Endothelial cell of umbilical vein (primary cell): ENCODE results near the gene S100A1. TPM values are rescaled to one million over a fixed set of nuclear protein-coding genes. Genes with fewer than 3 reads are reported as not detected.

Experiments
- BruUV-seq: library from RNA; stranded (reverse); fragments of 400-500 nt; replicated peaks from 2 replicates; lab custom pipeline; 2021; lab: Mats Ljungman, UMichigan
- CTCF ChIA-PET: fragments of 300-600, 350-600 bp; sonication (Branson Sonifier 250); formaldehyde crosslinking; loops from one replicate; lab custom pipeline; 2021; ENCODE audit warnings: antibody characterized with exemption, inconsistent platforms; lab: Charles Lee
- POLR2A ChIA-PET: fragments of 300-600, 350-600 bp; sonication (Branson Sonifier 250); formaldehyde crosslinking; loops from one replicate; lab custom pipeline; 2021; ENCODE audit warnings: antibody characterized with exemption, inconsistent platforms; lab: Charles Lee
- DNase-seq: peaks from one replicate; pipeline ENCODE4 v3.0.0-alpha.2; 2011; ENCODE audit warnings: low read depth, low spot score
- FAIRE-seq: peaks from 2 replicates; lab custom pipeline; 2011; peaks lifted over from hg19 to GRCh38; lab: Jason Lieb, UNC
- H2AFZ ChIP-seq: 2 replicates; pipeline ENCODE4 v1.6.0; 2012; ENCODE audit warnings: low read depth, low read length, control low read depth, inconsistent platforms
- H3K27ac ChIP-seq: 2 replicates; pipeline ENCODE4 v1.5.1; 2011; ENCODE audit warnings: low read depth, mild to moderate bottlenecking, control low read depth, low read length, moderate library complexity; ENCODE audit not compliant: insufficient read depth
- H3K27me3 ChIP-seq, 2 experiments: 2 replicates each; pipeline versions ENCODE4 v1.6.0 to v1.6.1; 2011; ENCODE audit warnings: low read length in 2 of 2, mixed read lengths in 1 of 2; ENCODE audit not compliant: control insufficient read depth in 2 of 2, insufficient read depth in 2 of 2
- H3K36me3 ChIP-seq, 2 experiments: 2 replicates in 1 of 2; 3 replicates in 1 of 2; pipeline ENCODE4 v1.5.1; 2011; ENCODE audit warnings: low read length in 2 of 2, mild to moderate bottlenecking in 1 of 2, moderate library complexity in 1 of 2; ENCODE audit not compliant: control insufficient read depth in 2 of 2, insufficient read depth in 2 of 2; ENCODE audit errors: extremely low read depth in 1 of 2
- H3K4me1 ChIP-seq: 3 replicates; pipeline ENCODE4 v1.5.1; 2011; ENCODE audit warnings: mild to moderate bottlenecking, low read length; ENCODE audit not compliant: control insufficient read depth, insufficient read depth; ENCODE audit errors: extremely low read depth
- H3K4me2 ChIP-seq: 2 replicates; pipeline ENCODE4 v1.6.1; 2011; ENCODE audit warnings: low read length, control low read depth, mixed read lengths; ENCODE audit not compliant: insufficient read depth
- H3K4me3 ChIP-seq, 3 experiments: fragments of 200-600 bp in 1 of 3; sonication (generic), shearing (Covaris generic) in 1 of 3; replicated peaks in 1 of 3; 2 replicates each; pipeline ENCODE4 v1.5.1; 2011 to 2016; ENCODE audit warnings: control low read depth in 3 of 3, low read length in 3 of 3, mild to moderate bottlenecking in 2 of 3, inconsistent platforms in 1 of 3, low read depth in 1 of 3, moderate library complexity in 1 of 3; ENCODE audit not compliant: insufficient read depth in 1 of 3
- H3K79me2 ChIP-seq: 2 replicates; pipeline ENCODE4 v1.6.0; 2012; ENCODE audit warnings: low read length, inconsistent platforms; ENCODE audit not compliant: control insufficient read depth, insufficient read depth
- H3K9ac ChIP-seq: replicated peaks from 2 replicates; pipeline ENCODE3; 2011; ENCODE audit warnings: low read length, control low read depth; ENCODE audit not compliant: insufficient read depth; ENCODE audit errors: extremely low read depth
- H3K9me1 ChIP-seq: replicated peaks from 3 replicates; pipeline ENCODE4 v1.6.0; 2011; ENCODE audit warnings: mild to moderate bottlenecking, low read length; ENCODE audit not compliant: control insufficient read depth, insufficient read depth; ENCODE audit errors: extremely low read depth
- H3K9me3 ChIP-seq: replicated peaks from 2 replicates; pipeline ENCODE4 v1.5.1; 2012; ENCODE audit warnings: low read length, inconsistent platforms; ENCODE audit not compliant: control insufficient read depth, insufficient read depth
- H4K20me1 ChIP-seq: replicated peaks from 2 replicates; pipeline ENCODE3; 2011; ENCODE audit warnings: mild to moderate bottlenecking, low read length; ENCODE audit not compliant: control insufficient read depth, insufficient read depth; ENCODE audit errors: extremely low read depth
- EZH2 ChIP-seq: IDR thresholded peaks from 2 replicates; pipeline ENCODE4 v1.6.1; 2012; ENCODE audit warnings: borderline replicate concordance, low read depth, mild to moderate bottlenecking, moderate library complexity, low read length, inconsistent platforms; ENCODE audit not compliant: severe bottlenecking
- FOS ChIP-seq: IDR thresholded peaks from 2 replicates; pipeline ENCODE4 v1.6.1; 2011; ENCODE audit warnings: mild to moderate bottlenecking, low read length, moderate library complexity, borderline replicate concordance; ENCODE audit not compliant: insufficient read depth
- GATA2 ChIP-seq: IDR thresholded peaks from 2 replicates; pipeline ENCODE4 v1.7.0; 2011; ENCODE audit warnings: low read depth, mild to moderate bottlenecking, moderate library complexity, mixed read lengths, low read length; ENCODE audit not compliant: insufficient read length, insufficient read depth
- JUN ChIP-seq: IDR thresholded peaks from 2 replicates; pipeline ENCODE4 v1.6.1; 2011; ENCODE audit warnings: borderline replicate concordance, low read depth; ENCODE audit not compliant: insufficient read length, insufficient read depth
- MYC ChIP-seq: IDR thresholded peaks from one replicate; pipeline ENCODE4 v1.6.1; 2011; ENCODE audit warnings: mild to moderate bottlenecking, low read depth, low read length
- POLR2A ChIP-seq: IDR thresholded peaks from 2 replicates; pipeline ENCODE4 v1.6.1; 2012; ENCODE audit warnings: low read depth, mild to moderate bottlenecking, control low read depth, low read length
- POLR2AphosphoS5 ChIP-seq: IDR thresholded peaks from 2 replicates; pipeline ENCODE4 v1.6.1; 2012; ENCODE audit warnings: low read depth, mild to moderate bottlenecking, control low read depth, low read length, moderate library complexity; ENCODE audit not compliant: insufficient read depth
- dilution Hi-C: fragments of 300-500 bp; cut with MboI; formaldehyde crosslinking; loops from one replicate; pipeline ENCODE4 v1.15.0; 2019; ENCODE audit warnings: low sequenced_read_pairs; ENCODE audit not compliant: extremely low pct_ligation_motif_present
- intact Hi-C: fragments of 100-400 bp; cut with micrococcal nuclease; formaldehyde crosslinking; loops from one replicate; pipeline ENCODE4 v1.10.0; 2022
- polyA plus RNA-seq, 4 experiments: library from polyadenylated mRNA; depleted of rRNA in 3 of 4; stranded (reverse) in 3 of 4; unstranded in 1 of 4; fragments of >200 nt; gene quantifications; 2 replicates each; pipeline versions ENCODE4 v1.2.1 to v1.2.3, GENCODE V29; 2011 to 2012; ENCODE audit warnings: missing spikeins in 1 of 4
- total RNA-seq: library from RNA; stranded (reverse); gene quantifications from 2 replicates; pipeline ENCODE4 v1.2.3, GENCODE V29; 2021
- TF ChIP-seq, protein P1 (sequence below): IDR thresholded peaks from 2 replicates; pipeline ENCODE4 v1.6.1; 2011; ENCODE audit not compliant: insufficient read depth, insufficient read length
- TF ChIP-seq, protein P2 (sequence below), 2 donors: IDR thresholded peaks; 1 replicate in 1 of 2; 2 replicates in 1 of 2; pipeline ENCODE4 v1.5.1; 2011; ENCODE audit warnings: low read length in 2 of 2, mild to moderate bottlenecking in 2 of 2, moderate library complexity in 2 of 2, control low read depth in 1 of 2, inconsistent platforms in 1 of 2, low read depth in 1 of 2; ENCODE audit not compliant: insufficient read depth in 1 of 2; ENCODE audit errors: extremely low read depth in 1 of 2

S100A1 gene
- total and polyA plus RNA-seq, 2 donors (not counting 3 experiments of a cell fraction or from before 2014, with no cell fraction given), result not detected

DNA sequence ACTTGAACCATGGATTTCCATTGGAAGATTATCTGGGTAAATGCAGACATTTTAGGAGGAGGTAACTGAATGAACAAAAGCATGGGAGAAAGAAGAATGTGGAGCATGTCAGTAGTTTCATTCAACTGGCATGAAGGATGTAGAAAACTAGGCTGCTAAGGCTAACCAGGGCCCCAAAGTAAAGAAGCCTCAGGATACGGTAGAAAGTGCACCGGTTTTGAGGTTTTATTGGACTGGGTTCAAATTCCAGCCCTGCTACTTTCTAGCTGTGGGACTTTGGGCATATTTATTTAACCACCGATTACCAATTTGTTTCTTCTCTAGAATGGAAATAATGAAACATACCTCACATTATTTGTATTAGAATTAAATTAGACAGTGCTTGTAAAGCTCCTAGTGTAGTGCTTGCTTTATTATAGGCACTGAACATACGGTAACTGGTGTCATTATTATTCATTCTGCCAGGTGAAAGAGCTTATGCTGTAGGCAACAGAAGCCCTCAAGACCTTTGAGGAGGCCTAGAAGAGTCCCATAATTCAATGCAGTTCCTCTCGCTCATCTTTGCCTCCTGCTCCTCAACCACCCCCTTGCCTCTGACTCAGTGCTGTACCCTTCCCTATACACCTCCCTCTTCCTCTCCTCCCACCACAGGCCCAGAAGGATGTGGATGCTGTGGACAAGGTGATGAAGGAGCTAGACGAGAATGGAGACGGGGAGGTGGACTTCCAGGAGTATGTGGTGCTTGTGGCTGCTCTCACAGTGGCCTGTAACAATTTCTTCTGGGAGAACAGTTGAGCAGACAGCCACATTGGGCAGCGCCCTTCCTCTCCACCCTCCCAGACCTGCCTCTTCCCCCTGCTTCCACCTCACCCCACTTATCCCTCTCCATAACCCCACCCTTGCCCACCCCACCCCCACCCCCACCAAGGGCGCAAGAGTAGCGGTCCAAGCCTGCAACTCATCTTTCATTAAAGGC, 3.1 kb downstream of the S100A1 start:
- POLR2A ChIA-PET, result interaction anchor here (0.6 kb wide), 2 partner anchors 25 to 134 kb away, joined by 4 to 6 read pairs; no protein-coding TSS in a partner anchor
- CTCF ChIA-PET, result interaction anchor here (1.0 to 7.8 kb wide), 3 partner anchors 16 to 60 kb away, joined by 4 to 145 read pairs (median 4); partner anchors contain the start of gene S100A14
- TF ChIP-seq, protein P1, sequence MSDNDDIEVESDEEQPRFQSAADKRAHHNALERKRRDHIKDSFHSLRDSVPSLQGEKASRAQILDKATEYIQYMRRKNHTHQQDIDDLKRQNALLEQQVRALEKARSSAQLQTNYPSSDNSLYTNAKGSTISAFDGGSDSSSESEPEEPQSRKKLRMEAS, result no peak
- TF ChIP-seq POLR2AphosphoS5, result no peak
- no peak for TF ChIP-seq JUN
- TF ChIP-seq GATA2, result no peak
- TF ChIP-seq, protein P2, sequence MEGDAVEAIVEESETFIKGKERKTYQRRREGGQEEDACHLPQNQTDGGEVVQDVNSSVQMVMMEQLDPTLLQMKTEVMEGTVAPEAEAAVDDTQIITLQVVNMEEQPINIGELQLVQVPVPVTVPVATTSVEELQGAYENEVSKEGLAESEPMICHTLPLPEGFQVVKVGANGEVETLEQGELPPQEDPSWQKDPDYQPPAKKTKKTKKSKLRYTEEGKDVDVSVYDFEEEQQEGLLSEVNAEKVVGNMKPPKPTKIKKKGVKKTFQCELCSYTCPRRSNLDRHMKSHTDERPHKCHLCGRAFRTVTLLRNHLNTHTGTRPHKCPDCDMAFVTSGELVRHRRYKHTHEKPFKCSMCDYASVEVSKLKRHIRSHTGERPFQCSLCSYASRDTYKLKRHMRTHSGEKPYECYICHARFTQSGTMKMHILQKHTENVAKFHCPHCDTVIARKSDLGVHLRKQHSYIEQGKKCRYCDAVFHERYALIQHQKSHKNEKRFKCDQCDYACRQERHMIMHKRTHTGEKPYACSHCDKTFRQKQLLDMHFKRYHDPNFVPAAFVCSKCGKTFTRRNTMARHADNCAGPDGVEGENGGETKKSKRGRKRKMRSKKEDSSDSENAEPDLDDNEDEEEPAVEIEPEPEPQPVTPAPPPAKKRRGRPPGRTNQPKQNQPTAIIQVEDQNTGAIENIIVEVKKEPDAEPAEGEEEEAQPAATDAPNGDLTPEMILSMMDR (IDR thresholded peaks at IDR 0.05; ENCODE audit: extremely low read depth in 1 of 2, insufficient read depth in 1 of 2, low read depth in 1 of 2, low read length in 2 of 2), result no peak
- no peak for TF ChIP-seq MYC
- no peak for TF ChIP-seq POLR2A
- TF ChIP-seq FOS, result no peak
- no peak for TF ChIP-seq EZH2
- FAIRE-seq, result no peak
- no peak for DNase-seq
- no peaks in the 10 kb centered on the region for H3K27me3 ChIP-seq
- H3K9me1 ChIP-seq, result no peaks in the 10 kb centered on the region
- intact Hi-C loops, result loop anchor here (5.0 kb wide), 1 partner anchor 41 kb away; the partner anchor contains the start of gene ILF2
- H3K27ac ChIP-seq, result no peak overlapping the region
- H3K9me3 ChIP-seq, result no peaks in the 10 kb centered on the region
- H3K79me2 ChIP-seq, result peaks cover 27% of the 10 kb centered on the region
- H3K4me2 ChIP-seq, result no peak overlapping the region
- dilution Hi-C loops, result no loop called here
- no peak overlapping the region for H2AFZ ChIP-seq
- H4K20me1 ChIP-seq, result no peaks in the 10 kb centered on the region
- H3K36me3 ChIP-seq, result no peaks in the 10 kb centered on the region
- BruUV-seq, result no TSS peak
- H3K4me3 ChIP-seq, result no peak overlapping the region
- no peak overlapping the region for H3K9ac ChIP-seq
- peaks cover 20% of the 10 kb centered on the region for H3K4me1 ChIP-seq
